Stimulated activated CD4-positive, alpha-beta T cell treated with anti-CD3 and anti-CD28 coated beads, Interleukin-1b, Interleukin-23, amount 100 ng/mL, for 1 hour (primary cell): ENCODE measurements around the gene HSPBAP1.
"Not testable (repeated sequence)": the region's sequence is repeated elsewhere in the genome, so short reads cannot be mapped to it uniquely, and the experiment has no call there.

Experiments
- DNase-seq, 2 donors: peaks; one replicate each; pipeline ENCODE4 v3.0.0-alpha.2; 2020; ENCODE audit warnings: low read depth in 2 of 2

HSPBAP1 gene

GRCh38 chr3:122739172-122739571 lies 54.5 kb downstream of the HSPBAP1 start:
- no peak for DNase-seq

- DNase-seq = not testable (repeated sequence)
These were observed 60.7 kb downstream of the HSPBAP1 start for GRCh38 chr3:122732682-122733525.

- no peak for DNase-seq
These were observed 63.4 kb downstream of the HSPBAP1 start for GRCh38 chr3:122730240-122730639.

GRCh38 chr3:122728756-122729514 lies 64.7 kb downstream of the HSPBAP1 start:
- DNase-seq = no peak

- DNase-seq = no peak
These were observed 65.4 kb downstream of the HSPBAP1 start for GRCh38 chr3:122728186-122728585.

- no peak for DNase-seq
These were observed 65.9 kb downstream of the HSPBAP1 start for GRCh38 chr3:122727766-122728165.

- no peak for DNase-seq
These were observed 66.3 kb downstream of the HSPBAP1 start for GRCh38 chr3:122727294-122727693.

GRCh38 chr3:122725106-122725505 lies 68.5 kb downstream of the HSPBAP1 start:
- no peak for DNase-seq

GRCh38 chr3:122719273-122719921 lies 74.2 kb downstream of the HSPBAP1 start:
- DNase-seq = no peak

- DNase-seq = no peak
These were observed 77.0 kb downstream of the HSPBAP1 start for GRCh38 chr3:122716667-122717066.

- DNase-seq = no peak
These were observed 79.4 kb downstream of the HSPBAP1 start for GRCh38 chr3:122714273-122714672.

- not testable (repeated sequence) for DNase-seq
These were observed 82.9 kb downstream of the HSPBAP1 start for GRCh38 chr3:122710616-122711251.

GRCh38 chr3:122705379-122705778 lies 88.3 kb downstream of the HSPBAP1 start:
- no peak for DNase-seq

GRCh38 chr3:122700193-122700592 lies 93.4 kb downstream of the HSPBAP1 start:
- no peak for DNase-seq

GRCh38 chr3:122697952-122698620 lies 95.5 kb downstream of the HSPBAP1 start:
- no peak for DNase-seq

- DNase-seq = no peak
These were observed 97.6 kb downstream of the HSPBAP1 start for GRCh38 chr3:122695927-122696561.

- DNase-seq = no peak
These were observed 98.7 kb downstream of the HSPBAP1 start for GRCh38 chr3:122694966-122695365.

- no peak for DNase-seq
These were observed 101.0 kb downstream of the HSPBAP1 start for GRCh38 chr3:122692674-122693073.

GRCh38 chr3:122691195-122691594 lies 102.4 kb downstream of the HSPBAP1 start:
- DNase-seq = no peak

GRCh38 chr3:122690096-122690495 lies 103.5 kb downstream of the HSPBAP1 start:
- no peak for DNase-seq
